Dendritic cell treated with granulocyte-macrophage colony-stimulating factor and Interleukin-4, amounts not matched to agents 40 ng/mL and 50 ng/mL, for 4 days (primary cell): Measurements from ENCODE around the gene SPEG.

Experiments
- H3K27ac Mint-ChIP-seq: one replicate; pipeline ENCODE4 v1.8.0; 2022; ENCODE audit warnings: mild to moderate bottlenecking, mixed read lengths
- H3K27me3 Mint-ChIP-seq: one replicate; pipeline ENCODE4 v1.8.0; 2022; ENCODE audit warnings: mild to moderate bottlenecking, mixed read lengths
- H3K36me3 Mint-ChIP-seq: one replicate; pipeline ENCODE4 v1.8.0; 2022; ENCODE audit warnings: low read depth, mixed read lengths
- H3K4me1 Mint-ChIP-seq: one replicate; pipeline ENCODE4 v1.8.0; 2022; ENCODE audit warnings: low read depth, mixed read lengths
- H3K4me3 Mint-ChIP-seq: one replicate; pipeline ENCODE4 v1.8.0; 2022; ENCODE audit warnings: mild to moderate bottlenecking, moderate library complexity, mixed read lengths
- H3K9me3 Mint-ChIP-seq: one replicate; pipeline ENCODE4 v1.8.0; 2022; ENCODE audit warnings: mixed read lengths
- intact Hi-C: fragments of 100-400 bp; cut with micrococcal nuclease; formaldehyde crosslinking; loops from one replicate; pipeline ENCODE4 v1.15.0; 2022

The SPEG gene

GRCh38 chr2:219517954-219518778 is 83.5 kb downstream of the SPEG start:
- H3K36me3 Mint-ChIP-seq: no peaks in the 10 kb centered on the region
- no peak overlapping the region for H3K27ac Mint-ChIP-seq
- no peak overlapping the region for H3K4me3 Mint-ChIP-seq
- peaks cover 93% of the 10 kb centered on the region for H3K27me3 Mint-ChIP-seq
- peaks cover 21% of the 10 kb centered on the region for H3K4me1 Mint-ChIP-seq
- intact Hi-C loops: no loop called here
- no peaks in the 10 kb centered on the region for H3K9me3 Mint-ChIP-seq

DNA sequence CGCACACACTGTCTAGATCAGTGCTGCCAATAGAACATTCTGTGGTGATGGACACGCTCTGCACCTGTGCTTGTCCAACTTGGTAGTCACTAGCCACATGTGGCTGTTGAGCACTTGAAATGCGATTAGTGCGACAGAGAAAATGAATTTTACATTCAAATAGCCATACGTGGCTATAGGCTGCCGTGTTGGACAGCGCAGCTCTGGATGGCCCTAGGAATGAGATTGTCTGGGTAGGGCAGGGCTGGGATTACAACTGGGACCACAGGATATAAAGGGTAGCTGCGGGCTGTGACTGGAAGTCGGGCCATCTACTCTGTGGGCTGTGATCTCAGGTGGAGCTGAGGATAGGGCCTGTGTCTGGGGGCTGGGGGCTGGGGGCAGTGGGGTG is 84.9 kb downstream of the SPEG start:
- Mint-ChIP-seq H3K9me3 (no peaks in the 10 kb centered on the region), H3K4me3 (no peak overlapping the region), H3K36me3 (no peaks in the 10 kb centered on the region), H3K4me1 (peaks cover 16% of the 10 kb centered on the region), H3K27me3 (peaks cover 93% of the 10 kb centered on the region), H3K27ac (no peak overlapping the region)
- intact Hi-C loops: no loop called here

GRCh38 chr2:219520079-219520478 is 85.4 kb downstream of the SPEG start:
- no peak overlapping the region for H3K4me3 Mint-ChIP-seq
- H3K27me3 Mint-ChIP-seq: peaks cover 93% of the 10 kb centered on the region
- H3K4me1 Mint-ChIP-seq: peaks cover 16% of the 10 kb centered on the region
- H3K9me3 Mint-ChIP-seq: no peaks in the 10 kb centered on the region
- H3K27ac Mint-ChIP-seq: no peak overlapping the region
- H3K36me3 Mint-ChIP-seq: no peaks in the 10 kb centered on the region
- intact Hi-C loops: no loop called here

GRCh38 chr2:219521066-219521880 is 86.6 kb downstream of the SPEG start:
- Mint-ChIP-seq H3K27ac (no peak overlapping the region), H3K27me3 (peaks cover 93% of the 10 kb centered on the region), H3K36me3 (no peaks in the 10 kb centered on the region), H3K4me1 (peaks cover 16% of the 10 kb centered on the region), H3K4me3 (peak overlapping the region; percentile 24), H3K9me3 (no peaks in the 10 kb centered on the region)
- intact Hi-C loops: no loop called here

GRCh38 chr2:219522111-219523030 is 87.7 kb downstream of the SPEG start:
- no peak overlapping the region for H3K27ac Mint-ChIP-seq
- H3K36me3 Mint-ChIP-seq: no peaks in the 10 kb centered on the region
- H3K4me1 Mint-ChIP-seq: peaks cover 9% of the 10 kb centered on the region
- intact Hi-C loops: no loop called here
- H3K9me3 Mint-ChIP-seq: no peaks in the 10 kb centered on the region
- H3K27me3 Mint-ChIP-seq: peaks cover 93% of the 10 kb centered on the region
- no peak overlapping the region for H3K4me3 Mint-ChIP-seq

DNA sequence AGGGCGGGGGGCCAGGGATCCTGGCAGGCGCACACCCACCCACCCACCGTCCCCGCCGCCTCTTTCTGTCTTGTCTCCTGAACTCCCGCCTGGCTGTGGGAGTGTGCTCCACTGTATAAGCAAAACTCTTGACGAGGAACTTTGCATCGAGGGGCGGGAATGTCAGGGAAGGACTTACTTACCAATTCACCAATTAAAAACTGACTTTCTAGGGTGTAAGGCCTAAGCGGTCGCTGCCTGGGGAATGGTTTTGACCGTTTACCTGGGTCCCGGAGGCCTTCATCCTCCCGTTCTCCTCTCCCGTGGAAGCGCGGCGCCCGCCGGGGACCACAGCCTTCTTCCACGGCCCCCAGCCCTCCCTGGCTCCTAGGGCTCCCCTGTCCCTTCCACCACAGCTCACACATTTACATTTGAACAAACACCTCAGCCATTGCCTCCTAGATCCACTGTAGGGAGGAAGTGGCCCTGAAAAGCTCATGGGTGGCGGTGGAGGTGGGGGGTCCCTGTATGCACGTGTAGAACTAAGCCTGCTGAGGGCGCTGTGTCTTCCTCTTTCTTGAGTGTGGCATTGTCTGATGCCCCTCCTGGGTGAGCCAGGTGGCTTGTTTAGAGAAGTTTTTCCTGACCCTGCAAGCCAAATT is 88.5 kb downstream of the SPEG start:
- Mint-ChIP-seq H3K36me3 (no peaks in the 10 kb centered on the region), H3K4me3 (no peak overlapping the region), H3K4me1 (peaks cover 9% of the 10 kb centered on the region), H3K27me3 (peaks cover 93% of the 10 kb centered on the region), H3K9me3 (no peaks in the 10 kb centered on the region), H3K27ac (no peak overlapping the region)
- intact Hi-C loops: no loop called here

- Mint-ChIP-seq H3K4me1 (peaks cover 9% of the 10 kb centered on the region), H3K4me3 (no peak overlapping the region), H3K36me3 (no peaks in the 10 kb centered on the region), H3K9me3 (no peaks in the 10 kb centered on the region), H3K27ac (no peak overlapping the region), H3K27me3 (peaks cover 94% of the 10 kb centered on the region)
- intact Hi-C loops: no loop called here
Measured at GRCh38 chr2:219524817-219525216, 90.2 kb downstream of the SPEG start.

DNA sequence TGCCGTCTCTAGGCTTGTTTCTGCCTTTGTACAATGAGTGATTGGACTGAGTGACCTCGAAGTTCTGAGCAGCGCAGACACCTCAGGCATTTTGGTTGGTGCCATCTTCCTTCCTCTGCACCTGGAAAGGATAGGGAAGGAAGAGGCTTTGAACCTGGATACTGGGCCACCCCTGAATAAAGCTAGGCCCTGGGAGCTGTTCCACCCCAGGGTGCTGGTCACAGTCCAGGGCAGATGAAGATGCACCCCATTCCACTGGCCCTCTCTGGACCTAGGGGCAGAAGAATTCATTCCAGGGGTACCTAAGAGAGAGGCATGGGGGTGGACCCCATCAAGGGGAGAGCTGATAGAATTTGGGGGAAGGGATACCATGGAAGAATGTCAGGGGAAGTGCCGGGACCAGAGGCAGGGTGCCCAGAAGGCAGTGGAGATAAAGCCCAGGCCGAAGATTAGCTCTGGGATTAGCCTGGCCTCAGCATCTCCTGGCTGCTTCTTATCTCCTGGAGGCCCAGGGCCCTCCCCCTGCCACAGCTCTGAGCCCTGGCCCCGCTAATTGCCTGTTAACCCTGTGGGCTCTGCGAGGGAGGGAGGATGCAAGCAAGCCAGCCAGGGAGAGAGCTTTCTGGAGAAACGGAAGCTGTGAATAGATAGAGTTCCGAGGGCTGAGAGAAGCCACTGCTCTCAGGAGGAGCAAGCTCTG is 91.0 kb downstream of the SPEG start:
- Mint-ChIP-seq H3K36me3 (no peaks in the 10 kb centered on the region), H3K4me1 (peaks cover 14% of the 10 kb centered on the region), H3K27ac (no peak overlapping the region), H3K4me3 (no peak overlapping the region), H3K27me3 (peaks cover 94% of the 10 kb centered on the region), H3K9me3 (no peaks in the 10 kb centered on the region)
- intact Hi-C loops: no loop called here

GRCh38 chr2:219526320-219527075 is 91.9 kb downstream of the SPEG start:
- H3K9me3 Mint-ChIP-seq: no peaks in the 10 kb centered on the region
- H3K36me3 Mint-ChIP-seq: no peaks in the 10 kb centered on the region
- H3K27me3 Mint-ChIP-seq: peaks cover 93% of the 10 kb centered on the region
- peaks cover 14% of the 10 kb centered on the region for H3K4me1 Mint-ChIP-seq
- H3K27ac Mint-ChIP-seq: no peak overlapping the region
- intact Hi-C loops: no loop called here
- H3K4me3 Mint-ChIP-seq: no peak overlapping the region

- Mint-ChIP-seq H3K27ac (no peak overlapping the region), H3K4me3 (no peak overlapping the region), H3K4me1 (peaks cover 8% of the 10 kb centered on the region), H3K27me3 (peaks cover 91% of the 10 kb centered on the region), H3K36me3 (no peaks in the 10 kb centered on the region), H3K9me3 (no peaks in the 10 kb centered on the region)
- intact Hi-C loops: no loop called here
Measured at GRCh38 chr2:219527076-219527394, 92.4 kb downstream of the SPEG start.

DNA sequence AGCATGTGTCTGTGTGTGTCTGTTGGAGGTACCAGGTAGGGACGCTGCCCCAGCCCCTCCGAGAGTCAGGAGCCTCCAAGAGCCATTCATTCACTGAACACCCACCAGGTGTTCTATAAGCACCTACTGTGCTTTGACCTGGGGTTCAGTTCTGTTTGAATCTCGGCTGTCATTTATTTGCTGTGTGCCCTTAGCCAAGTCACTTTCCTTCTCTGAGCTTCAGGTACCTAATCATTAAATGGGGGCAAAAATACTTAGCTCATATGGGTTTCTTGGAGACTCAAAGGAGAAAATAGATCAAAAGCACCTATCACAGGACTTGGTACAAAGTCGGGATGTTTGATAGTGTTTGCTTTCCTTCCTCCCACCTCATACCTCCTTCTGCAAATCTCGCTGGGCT is 92.8 kb downstream of the SPEG start:
- intact Hi-C loops: no loop called here
- Mint-ChIP-seq H3K27me3 (peaks cover 90% of the 10 kb centered on the region), H3K27ac (no peak overlapping the region), H3K36me3 (no peaks in the 10 kb centered on the region), H3K4me1 (peaks cover 6% of the 10 kb centered on the region), H3K9me3 (no peaks in the 10 kb centered on the region), H3K4me3 (no peak overlapping the region)

- peaks cover 6% of the 10 kb centered on the region for H3K4me1 Mint-ChIP-seq
- intact Hi-C loops: loop anchor here (1.0 to 2.0 kb wide), 4 partner anchors 35 to 128 kb away; no protein-coding TSS in a partner anchor
Measured at GRCh38 chr2:219530048-219530963, 95.7 kb downstream of the SPEG start.

More at GRCh38 chr2:219530048-219530963, 95.7 kb downstream of the SPEG start:
- Mint-ChIP-seq H3K36me3 (no peaks in the 10 kb centered on the region), H3K27me3 (peaks cover 77% of the 10 kb centered on the region), H3K9me3 (no peaks in the 10 kb centered on the region), H3K4me3 (no peak overlapping the region), H3K27ac (no peak overlapping the region)
